ENCODE data around the gene INTU. TPM values are rescaled to one million over a fixed set of nuclear protein-coding genes. Genes with fewer than 3 reads are reported as not detected.
A peak's percentile ranks its signal among the peaks of the same experiment; 100 is the strongest.
"Not testable (repeated sequence)": the region's sequence is repeated elsewhere in the genome, so short reads cannot be mapped to it uniquely, and the experiment has no call there.

INTU gene
- polyA plus RNA-seq, 5 donors, result 22.8 to 42.3 (median 35.5) TPM

DNA sequence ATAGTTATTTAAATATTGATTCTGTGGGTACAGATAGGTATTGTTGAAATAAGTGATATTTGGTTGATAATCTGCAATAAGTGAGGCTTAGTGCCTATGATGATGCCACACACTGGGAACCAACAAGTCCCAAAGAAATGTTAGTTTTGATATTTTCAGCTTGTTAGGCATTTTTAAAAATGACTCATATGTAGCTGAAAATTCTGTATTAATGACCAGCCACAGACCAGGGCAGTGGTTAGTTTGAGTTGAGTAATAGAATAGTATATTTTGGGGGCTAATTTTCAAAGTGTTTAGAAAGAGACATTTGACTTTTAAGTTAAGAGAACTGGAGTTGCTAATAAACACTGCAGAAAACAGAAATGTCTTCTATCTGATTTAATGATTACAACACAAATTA lies 9.4 kb downstream of the INTU start:
- DNase-seq, result no peak

DNA sequence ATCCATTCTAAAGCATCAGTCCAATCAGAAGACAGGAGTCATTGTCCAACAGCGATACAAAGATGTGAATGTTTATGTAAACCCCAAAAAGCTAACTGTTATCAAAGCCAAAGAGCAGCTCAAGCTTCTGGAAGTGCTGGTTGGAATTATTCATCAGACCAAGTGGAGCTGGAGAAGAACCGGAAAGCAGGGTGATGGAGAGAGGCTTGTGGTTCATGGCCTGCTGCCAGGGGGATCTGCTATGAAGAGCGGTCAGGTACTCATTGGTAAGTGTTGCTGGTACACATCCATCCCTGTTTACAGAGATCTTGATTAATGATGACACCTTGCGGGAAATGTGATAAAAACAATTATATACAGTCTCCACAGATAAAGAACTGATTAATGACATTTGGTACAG lies 11.0 kb downstream of the INTU start:
- no peak for DNase-seq

DNA sequence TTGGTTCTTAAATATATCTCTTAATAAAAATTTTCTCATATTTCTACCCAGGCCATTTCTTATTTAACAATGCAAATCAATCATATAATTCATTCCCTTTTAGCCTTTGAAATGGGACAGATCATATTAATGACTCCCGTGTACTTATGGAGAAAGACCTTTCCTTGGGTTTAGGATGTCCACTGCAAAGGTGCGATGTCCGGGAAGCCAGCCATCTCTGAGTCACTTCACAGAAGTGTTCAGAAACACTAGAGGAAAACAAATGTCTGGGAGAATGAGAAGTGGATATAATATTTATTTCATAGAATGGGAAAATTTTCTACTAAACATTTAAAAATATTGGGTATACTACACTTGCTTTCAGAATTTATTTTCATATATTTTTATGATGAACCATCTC lies 15.3 kb downstream of the INTU start:
- no peak for DNase-seq

DNA sequence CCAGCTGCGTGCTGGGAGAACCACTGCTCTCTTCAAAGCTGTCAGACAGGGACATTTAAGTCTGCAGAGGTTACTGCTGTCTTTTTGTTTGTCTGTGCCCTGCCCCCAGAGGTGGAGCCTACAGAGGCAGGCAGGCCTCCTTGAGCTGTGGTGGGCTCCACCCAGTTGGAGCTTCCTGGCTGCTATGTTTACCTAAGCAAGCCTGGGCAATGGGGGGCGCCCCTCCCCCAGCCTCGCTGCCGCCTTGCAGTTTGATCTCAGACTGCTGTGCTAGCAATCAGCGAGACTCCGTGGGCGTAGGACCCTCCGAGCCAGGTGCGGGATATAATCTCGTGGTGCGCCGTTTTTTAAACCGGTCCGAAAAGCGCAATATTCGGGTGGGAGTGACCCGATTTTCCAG lies 22.8 kb downstream of the INTU start:
- DNase-seq, result not testable (repeated sequence)

DNA sequence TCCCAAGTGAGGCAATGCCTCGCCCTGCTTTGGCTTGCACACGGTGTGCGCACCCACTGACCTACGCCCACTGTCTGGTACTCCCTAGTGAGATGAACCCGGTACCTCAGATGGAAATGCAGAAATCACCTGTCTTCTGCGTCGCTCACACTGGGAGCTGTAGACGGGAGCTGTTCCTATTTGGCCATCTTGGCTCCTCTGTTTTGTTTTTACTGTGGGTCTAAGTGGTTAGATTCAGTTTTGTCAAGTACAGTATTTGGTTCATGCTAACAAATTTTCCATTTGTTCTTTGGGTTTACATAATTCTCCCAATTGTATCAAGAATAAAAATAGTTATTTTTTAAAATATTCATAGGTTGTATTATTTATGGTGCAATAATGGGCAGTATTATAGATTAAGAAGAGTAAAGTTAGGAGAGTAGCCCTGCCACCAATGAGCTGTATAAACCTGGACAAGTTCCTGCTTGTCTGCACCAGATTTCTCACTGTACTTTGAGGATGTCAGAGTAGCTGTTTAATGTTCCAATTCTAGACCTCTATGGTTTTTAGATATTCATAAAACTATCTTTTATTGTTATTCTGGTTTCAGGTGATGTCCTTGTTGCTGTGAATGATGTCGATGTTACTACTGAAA lies 23.4 kb downstream of the INTU start:
- DNase-seq, result no peak

DNA sequence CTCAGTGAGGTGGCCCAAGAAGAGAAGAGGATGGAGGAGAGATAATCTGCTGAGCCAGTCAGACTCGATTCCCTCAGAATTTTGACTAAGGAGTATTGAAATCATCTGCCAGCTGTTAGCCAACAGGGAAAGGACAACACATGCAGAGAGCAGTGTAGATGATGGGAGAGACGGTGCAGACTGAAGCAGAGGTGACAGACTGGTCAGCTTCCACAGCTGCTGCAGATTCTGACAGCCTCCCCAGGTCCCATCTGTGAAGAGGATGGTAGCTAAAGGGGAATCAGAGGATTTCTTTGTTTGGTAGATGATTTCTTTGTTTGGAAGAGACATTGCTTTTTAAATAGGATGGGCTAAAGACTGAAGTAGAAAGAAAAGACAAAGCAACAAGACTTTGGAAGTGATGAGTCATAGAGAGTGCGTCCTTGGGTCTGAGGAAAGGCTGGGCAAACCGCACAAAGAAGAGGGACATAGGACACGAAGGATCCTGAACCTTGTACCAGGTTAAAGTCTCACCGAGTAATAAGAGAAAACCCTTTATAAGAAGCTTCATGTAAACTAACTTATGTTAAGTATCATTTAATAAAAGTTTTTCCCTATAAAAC lies 27.6 kb downstream of the INTU start:
- DNase-seq, result no peak

DNA sequence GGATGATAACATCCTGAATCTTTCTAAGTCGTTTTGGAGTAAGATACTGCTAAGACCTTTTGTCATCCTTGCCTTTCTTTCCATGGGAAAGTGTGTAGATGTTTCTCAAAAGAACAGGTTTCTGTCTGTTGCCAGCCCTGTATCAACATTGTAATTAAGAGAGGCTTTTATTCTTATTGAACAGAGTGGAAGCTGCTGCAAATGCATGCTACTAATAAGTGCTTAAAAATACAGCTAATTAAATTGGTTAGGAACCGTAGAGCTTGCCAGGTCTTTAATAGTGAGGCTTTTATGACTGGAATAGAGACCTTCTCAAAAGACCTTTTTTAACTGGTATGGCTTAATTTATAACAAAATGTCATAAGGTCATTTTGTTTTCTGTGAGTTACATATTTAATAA lies 34.4 kb downstream of the INTU start:
- DNase-seq, result no peak

DNA sequence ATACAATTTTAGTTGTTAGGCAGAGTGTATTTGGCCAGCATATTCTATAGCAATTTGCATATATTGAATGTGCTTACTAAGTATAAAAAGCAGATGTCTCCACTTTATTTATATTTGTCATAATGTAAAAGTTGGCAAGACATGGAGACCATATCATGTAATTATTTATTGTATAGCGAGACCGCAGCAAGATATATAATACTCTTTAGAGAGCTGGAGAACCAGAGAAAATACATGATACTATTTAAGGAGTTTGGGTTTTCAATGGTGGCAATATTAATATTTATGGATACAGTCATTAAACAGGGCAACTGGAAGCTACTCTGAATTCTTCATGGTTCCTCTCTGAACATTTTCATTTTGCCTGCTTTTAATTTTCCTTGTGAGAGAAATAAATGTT lies 35.0 kb downstream of the INTU start:
- no peak for DNase-seq

DNA sequence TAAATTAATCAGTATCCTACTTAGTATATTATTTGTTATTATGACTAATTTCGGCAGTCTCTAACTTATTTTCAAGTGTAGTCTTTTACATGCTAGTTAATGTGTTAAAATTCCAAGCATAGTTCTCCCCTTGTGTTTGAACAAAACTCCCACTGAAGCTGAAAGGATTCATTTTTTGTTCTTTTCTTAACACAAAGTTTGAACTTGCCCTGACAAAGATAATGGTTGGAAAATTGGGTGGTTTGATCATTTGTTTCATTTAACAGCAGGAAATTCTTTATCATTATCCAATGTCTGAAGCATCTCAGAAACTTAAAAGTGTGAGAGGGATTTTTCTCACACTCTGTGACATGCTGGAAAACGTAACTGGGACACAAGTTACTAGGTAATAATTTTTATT lies 36.0 kb downstream of the INTU start:
- no peak for DNase-seq

DNA sequence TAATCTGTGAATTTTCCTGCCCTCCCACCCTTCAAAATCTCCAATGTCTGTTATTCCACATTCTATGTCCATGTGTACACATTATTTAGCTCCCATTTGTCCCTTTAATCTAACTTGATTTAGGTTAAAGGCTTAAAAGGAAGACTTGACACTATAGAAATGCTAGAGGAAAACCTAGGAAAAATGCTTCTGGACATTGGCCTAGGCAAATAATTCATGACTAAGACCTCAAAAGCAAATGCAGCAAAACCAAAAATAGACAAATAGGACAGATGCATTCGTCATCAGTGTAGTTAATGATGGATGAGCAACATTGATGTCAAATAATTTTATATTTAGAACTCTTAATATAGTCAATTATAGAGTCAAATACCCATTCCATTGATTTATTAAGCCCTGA lies 36.9 kb downstream of the INTU start:
- no peak for DNase-seq

DNA sequence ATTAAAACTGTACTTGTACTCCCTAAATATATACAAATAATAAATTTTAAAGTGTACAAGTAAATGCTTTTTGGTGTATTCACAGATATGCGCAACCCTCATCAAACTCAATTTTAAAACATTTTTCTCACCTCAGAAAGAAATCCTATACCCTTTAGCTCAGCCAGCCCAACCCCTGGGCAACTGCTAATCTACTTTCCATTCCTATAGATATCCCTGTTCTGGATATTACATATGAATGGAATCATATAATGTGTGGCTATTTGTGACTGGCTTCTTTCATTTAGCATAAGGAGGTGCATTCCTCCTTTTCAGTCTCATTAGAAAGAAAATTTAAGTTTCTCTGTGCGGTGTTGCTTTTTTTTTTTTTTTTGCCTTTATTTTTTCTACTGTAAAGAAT lies 39.4 kb downstream of the INTU start:
- DNase-seq, result no peak

DNA sequence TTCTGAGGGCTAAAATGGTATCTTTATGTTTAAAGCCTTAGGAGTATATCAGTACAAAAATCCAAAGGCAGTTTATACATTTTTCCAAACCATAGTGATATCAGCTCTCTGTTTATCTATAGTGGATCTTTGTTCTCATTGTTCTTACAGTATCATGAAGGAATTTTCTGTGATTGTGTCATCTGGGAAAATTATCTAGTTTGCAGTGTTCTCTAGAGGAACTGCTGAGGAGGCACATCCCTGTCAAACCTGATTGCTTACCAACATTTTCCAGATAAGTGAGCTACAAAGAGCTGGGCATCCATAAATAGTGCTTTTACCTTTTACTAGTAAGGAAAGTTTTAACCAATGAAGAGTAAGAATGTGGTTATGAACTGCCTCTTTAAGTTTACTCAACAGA lies 52.5 kb downstream of the INTU start:
- DNase-seq, result no peak

DNA sequence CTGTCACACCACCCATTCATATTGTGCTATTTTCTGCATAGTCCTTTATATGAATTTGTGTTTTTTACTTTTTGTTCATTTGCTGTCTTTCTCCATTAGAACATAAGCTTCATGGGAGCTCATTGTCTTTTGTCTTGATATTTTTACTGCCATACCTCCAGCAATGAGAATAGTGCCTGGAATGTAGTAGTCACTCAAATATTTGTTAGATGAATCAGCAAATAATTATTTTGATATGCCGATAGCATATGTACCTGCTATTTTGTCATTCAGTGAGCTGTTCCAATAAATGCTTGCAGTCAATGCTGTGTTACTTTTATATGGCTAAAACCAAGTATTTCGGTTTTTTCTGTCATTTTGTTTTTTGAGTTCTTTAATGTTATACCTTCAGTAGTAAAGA lies 53.9 kb downstream of the INTU start:
- DNase-seq, result no peak

DNA sequence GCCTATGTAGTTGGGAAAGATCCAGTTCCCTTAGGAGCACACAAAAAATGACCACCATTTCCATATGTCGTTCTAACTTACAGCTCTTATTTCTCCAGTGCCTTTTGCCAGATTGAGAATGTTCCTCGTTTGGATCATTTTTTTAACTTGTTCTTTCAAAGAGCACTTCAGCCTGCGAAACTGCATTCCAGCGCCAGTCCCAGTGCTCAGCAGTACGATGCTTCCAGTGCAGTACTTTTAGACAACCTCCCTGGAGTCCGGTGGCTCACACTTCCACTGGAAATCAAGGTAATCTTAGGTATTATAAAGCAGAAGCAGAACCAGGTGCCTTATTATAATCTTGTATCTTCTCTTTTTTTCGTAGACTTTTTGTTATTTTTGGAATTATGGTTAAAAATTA lies 54.8 kb downstream of the INTU start:
- no peak for DNase-seq

DNA sequence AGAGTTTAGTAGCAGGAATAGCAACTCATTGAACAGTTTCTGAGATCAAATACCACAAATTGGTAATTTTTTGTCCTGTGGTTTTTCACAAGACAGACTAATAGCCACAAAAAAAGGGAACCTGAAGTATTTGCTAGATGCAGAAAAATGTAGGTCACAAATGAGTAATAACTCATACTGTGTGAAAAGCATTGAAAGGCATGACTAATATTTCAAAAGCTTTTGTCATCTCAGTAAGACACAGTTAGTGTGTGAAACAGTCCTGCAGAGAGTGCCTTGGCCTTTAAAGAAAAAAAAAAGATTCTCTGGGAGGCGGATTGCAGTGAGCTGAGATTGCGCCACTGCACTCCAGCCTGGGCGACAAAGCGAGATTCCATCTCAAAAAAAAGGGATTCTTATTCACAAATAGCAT lies 66.0 kb downstream of the INTU start:
- DNase-seq, result no peak

DNA sequence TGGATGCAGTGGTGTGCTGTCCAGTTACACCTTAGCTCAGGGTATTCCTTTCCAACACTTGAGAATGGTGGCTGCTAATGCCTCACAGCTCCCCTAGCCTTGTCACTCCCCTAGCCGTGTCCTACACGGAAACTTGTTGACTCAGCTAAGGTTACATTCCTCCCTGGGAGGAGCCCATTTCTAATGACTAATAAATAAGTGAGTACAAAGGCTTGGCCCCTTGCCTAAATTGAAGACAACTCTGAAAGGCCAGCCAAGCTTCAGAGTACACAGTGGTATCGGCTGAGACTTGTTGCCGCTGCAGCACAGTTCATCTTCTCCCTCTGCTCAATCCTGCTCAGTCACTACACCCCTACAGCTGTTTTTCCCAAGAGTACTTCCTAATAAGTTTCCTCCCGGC lies 76.2 kb downstream of the INTU start:
- DNase-seq, result peak; percentile 15

DNA sequence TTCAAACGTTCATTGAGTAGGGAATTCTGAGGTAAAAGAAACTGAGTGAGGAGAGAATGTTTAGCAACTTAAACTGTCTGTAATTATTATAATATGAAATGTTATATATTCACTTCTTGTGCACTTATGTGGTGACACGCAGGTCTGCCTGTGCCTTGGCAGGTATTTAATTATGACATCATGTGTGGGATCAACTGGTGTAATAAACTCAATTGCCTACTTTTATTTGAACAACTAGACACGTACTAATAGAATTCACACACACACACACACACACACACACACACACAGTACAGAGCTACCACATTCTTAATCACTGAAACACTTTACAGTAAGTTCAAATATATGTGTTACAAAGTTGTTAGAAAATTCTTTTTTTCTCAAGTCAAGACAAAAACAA lies 76.7 kb downstream of the INTU start:
- no peak for DNase-seq

DNA sequence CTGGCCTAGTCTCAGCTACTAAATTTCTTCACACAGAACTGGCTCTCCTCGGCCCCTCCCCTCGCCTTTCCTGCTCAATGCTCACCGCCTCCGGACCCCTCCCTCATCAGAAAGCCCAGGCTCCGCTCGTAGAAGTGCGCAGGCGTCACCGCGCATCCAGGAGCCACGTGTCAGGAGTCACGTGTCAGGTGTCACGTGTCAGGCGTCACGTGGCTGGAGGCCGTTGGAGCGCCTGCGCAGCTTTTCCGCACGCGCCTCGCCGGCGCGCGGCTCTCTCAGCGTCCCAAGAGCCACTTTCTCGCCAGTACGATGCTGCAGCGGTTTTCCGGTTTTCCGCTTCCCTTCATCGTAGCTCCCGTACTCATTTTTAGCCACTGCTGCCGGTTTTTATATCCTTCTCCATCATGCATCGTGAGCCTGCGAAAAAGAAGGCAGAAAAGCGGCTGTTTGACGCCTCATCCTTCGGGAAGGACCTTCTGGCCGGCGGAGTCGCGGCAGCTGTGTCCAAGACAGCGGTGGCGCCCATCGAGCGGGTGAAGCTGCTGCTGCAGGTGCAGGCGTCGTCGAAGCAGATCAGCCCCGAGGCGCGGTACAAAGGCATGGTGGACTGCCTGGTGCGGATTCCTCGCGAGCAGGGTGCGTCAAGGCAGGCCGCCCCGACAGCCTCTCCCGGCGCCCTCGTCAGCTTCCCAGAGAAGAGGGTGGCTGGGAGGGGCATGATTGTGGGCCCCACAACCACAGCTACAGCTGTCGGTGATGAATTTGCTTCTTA lies 97.6 kb downstream of the INTU start, which contains the start of gene SLC25A31:
SLC25A31 (plus strand) TSS at position 259 of the 772 bp plus-strand sequence; CDS start at position 405, 146 bp downstream.
- DNase-seq, result no peak

DNA sequence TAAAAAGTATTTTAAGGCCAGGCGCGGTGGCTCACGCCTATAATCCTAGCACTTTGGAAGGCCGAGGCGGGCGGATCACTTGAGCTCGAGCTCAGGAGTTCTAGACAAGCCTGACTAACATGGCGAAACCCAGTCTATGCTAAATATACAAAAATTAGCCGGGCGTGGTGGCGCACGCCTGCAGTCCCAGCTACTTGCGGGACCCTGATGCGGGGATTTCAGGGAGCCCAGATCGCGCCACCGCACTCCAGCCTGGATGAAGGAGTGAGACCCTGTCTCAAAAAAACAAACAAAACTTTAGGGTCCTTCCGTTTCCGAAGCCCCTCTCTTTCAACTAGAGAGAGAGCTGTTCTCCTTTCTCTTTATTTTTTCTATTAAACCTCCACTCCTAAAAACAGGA lies 98.6 kb downstream of the INTU start:
- DNase-seq, result no peak

DNA sequence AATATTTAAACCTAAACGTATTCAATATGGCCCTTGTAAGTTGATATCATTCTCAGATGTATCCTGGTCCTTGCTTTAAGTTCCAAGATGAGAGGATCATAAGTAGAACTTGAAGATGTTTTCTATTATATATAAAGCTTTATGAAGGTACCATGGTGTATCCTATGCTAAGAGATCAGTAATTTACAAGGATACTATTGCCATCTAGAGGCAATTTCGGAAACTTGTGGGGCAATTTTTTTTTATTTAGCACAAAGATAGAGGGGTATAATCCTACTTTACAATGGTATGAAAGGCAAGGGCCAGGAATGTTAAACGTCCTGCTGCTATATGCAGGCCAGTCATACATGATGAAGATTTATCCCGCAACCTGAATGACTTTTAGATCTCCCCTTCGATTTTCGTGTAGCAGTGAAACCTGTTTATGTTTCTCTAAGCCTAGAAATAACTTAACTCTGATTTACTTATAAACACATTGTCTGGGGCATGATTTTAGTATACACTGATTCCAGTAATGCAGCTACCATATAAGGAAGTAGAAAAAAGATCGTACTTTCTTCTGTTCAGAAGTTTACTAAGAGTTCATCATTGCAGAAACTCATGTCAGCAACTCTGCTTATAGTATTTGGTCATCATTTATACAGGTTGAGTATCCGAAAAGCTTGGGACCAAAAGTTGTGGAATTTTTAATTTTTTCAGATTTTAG lies 100.0 kb downstream of the INTU start:
- peak; percentile 17 to 23 for DNase-seq

DNA sequence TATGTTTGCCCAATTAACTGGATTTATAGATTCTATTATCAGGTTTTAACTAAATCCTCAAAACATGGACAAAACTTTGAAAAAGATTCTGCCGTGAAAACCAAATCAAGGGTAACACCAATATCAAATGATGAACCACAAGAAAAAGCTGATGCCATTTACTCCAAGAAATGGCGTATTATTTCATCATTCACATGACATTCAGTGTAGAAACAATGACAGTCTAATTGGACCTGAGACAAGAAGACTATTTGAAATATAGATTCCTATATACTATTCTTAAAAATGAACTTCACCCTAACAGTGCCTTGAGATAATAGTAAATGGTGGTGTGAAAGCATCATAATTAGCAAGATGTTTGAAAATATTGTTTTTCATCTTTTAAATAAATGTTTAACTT lies 102.2 kb downstream of the INTU start:
- no peak for DNase-seq

DNA sequence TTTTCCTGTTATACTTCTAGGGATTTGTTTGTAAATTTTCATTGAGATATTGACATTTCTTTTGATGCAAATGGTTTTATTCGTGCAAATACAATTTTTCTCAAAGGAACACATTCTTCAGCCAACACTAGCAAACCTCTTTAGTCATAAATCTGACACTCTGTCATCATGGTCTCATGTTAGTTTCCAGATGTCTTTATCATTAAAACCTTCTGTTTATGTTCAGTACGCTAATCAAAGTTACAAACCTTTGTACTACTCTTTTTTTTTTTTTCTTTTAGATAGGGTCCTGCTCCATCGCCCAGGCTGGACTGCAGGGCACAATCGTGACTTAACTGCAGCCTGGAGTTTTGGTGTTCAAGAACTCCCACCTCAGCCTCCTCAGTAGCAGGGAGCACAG lies 104.5 kb downstream of the INTU start:
- no peak for DNase-seq

DNA sequence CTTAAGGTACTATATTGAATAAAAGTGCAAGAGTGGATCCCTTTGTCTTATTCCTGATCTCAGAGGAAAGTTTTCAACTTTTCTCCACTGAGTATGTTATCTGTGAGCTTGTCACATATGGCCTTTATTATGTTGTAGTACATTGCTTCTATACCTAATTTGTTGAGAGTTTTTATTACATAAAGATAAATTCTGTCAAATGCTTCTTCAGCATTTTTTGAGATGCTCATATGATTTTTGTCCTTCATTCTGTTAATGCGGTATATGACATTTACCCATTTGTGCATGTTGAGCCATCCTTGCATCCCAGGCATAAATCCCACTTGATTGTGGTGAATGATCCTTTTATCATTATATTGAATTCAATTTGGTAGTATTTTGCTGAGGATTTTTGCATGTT lies 108.5 kb downstream of the INTU start:
- DNase-seq, result no peak

All from right lung (tissue), 5 donors.